Putamen (tissue), 1 donor: ENCODE data around the gene B9D2.

ENCODE experiments used
- DNase-seq: peaks from one replicate; pipeline ENCODE4 v3.0.0-alpha.2; 2016; ENCODE audit warnings: low spot score

The B9D2 gene

DNA sequence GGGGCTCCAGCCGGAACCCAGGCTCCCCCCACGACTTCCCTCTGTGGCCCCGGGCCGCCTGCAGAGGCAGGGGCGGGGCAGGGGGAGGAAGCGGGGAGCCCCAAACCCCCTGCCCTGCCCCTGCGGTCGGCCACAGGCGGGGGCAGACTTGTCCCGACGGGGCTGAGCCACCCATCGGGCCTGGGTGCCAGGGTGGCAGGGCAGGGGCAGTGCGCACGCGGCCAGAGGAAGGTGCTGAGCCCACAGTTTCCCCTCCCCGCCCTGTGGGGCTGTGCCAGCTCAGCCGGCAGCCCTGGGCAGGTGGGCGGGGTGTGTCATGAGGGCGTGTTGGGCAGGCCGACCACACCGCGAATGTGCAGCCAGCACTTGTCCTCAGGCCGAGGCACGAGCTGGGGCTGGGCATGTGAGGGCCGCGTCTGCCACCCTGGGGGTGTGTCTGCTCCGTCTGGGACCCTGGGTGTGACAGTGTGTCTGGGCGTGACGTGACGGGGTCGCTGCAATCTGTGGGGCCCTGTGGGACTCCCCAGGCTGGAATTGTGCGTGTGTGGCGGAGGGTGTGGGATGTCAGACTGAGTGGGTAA, 36.3 kb downstream of the B9D2 start:
- no peak for DNase-seq

DNA sequence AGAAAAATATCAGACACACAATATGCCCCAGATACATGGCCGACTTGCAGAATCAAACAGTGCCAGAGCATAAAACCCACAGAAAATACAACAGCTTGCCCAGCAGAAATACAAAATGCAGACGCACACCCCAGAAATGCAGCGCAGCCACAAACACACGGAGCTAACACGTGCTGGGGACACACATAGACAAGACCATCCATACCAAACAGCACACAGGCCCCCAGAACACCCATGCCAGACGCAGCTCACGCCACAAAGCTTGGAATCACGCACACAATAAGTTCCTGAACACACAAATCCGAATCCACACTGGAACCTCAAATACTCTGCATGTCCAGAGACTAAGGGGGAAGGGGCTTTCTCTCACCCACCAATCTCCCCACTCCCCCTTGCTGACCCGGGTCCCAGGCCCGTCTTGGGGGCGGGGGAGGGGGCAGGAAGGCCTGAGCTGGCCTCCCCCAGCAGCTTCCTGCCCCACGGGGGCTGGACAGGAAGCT, 36.8 kb downstream of the B9D2 start:
- DNase-seq = no peak

GRCh38 chr19:41325947-41326706, 37.8 kb downstream of the B9D2 start:
- DNase-seq = no peak

- no peak for DNase-seq
Observed at GRCh38 chr19:41325640-41325946, 38.4 kb downstream of the B9D2 start.

DNA sequence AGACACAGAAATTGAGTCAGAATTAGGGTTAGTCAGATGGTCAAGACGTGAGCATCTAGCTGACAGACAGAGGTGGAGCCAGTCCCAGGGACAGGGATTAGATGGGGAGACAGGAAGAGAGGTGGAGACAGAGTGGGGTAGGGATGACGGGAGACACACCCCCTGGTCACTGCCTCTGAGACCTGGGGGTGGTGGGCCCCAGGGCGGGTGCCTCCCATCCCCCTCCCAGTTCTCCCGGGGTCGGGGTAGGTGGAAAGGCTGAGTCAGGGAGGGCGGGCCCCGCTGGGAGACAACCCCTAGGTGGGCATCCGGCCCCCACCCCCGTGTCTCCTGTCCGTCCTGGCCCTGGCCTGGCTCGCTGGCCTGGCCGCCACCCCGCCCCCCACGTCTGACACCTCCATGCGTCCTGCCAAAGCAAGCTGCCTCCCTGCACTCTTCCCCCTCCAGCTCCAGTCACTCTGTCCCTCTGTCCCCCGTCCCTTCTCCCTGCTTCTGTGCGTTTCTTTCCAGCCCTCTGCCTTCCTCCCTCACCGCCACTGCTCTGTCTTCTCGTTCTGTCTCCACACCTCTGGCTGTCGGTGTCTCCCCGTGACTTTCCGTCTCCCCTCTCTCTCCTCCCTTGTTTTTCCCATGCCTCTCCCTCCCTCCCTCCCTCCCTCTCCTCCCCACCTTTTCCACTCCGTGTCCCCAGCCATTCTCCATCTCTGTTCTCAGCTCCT, 38.9 kb downstream of the B9D2 start:
- DNase-seq = no peak

GRCh38 chr19:41324231-41324702, 39.7 kb downstream of the B9D2 start:
- DNase-seq = no peak

GRCh38 chr19:41323430-41324125, 40.4 kb downstream of the B9D2 start:
- no peak for DNase-seq

- no peak for DNase-seq
Observed at GRCh38 chr19:41323023-41323422, 40.9 kb downstream of the B9D2 start.

GRCh38 chr19:41322451-41322850, 41.5 kb downstream of the B9D2 start:
- no peak for DNase-seq

DNA sequence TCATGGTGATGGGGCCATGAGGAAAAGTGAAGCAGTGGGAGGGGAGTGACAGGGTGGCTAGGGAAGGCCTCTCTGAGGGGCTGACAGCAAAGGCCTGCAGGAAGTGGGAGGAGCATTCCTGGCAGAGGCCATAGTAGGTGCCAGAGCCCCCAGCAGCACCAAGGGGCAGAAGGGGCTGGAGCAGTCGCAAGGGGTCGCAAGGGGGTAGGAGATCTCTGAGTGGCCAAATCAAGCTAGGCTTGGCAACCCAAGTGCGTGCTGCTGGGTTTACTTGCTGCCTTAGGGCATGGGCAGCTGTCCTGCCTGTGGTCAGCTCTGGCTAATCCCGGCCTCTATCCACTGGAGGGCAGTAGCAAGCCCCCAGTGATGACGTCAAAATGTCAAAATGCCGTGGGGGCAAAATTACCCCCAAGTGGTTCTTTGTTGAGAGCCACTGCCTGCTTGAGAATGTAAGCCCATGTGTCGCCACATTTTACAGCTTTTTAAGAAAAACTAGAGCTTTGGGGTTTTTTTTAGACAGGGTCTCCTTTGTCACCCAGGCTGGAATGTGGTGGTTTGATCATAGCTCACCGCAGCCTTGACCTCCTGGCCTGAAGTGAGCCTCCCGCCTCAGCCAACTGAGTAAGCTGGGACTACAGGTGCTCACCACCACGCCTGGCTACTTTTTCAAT, 42.2 kb downstream of the B9D2 start:
- no peak for DNase-seq

DNA sequence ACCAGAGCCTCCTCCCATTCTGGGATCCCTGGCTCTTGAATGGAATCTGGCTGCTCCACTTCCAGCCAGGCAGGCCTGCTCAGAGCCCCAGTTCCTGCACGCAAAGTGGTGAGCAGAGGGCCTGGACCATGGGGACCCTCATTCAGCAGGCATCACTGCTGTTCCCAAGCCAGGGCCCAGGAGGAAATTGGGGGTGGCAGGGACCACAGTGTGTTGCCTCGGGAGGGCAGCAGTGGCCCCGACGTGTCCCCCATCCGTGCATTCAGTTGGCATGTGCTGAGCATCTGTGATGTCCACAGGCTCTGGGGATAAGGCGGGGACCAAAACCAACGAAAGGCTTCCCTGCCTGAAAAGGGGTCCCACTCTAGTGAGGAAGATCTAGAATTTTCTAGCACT, 42.7 kb downstream of the B9D2 start:
- no peak for DNase-seq

- DNase-seq = no peak
Observed at GRCh38 chr19:41320568-41320967, 43.4 kb downstream of the B9D2 start.

- no peak for DNase-seq
Observed at GRCh38 chr19:41320185-41320518, 43.8 kb downstream of the B9D2 start.

- no peak for DNase-seq
Observed at GRCh38 chr19:41319500-41320184, 44.3 kb downstream of the B9D2 start.

- no peak for DNase-seq
Observed at GRCh38 chr19:41318696-41319499, 45.1 kb downstream of the B9D2 start.

DNA sequence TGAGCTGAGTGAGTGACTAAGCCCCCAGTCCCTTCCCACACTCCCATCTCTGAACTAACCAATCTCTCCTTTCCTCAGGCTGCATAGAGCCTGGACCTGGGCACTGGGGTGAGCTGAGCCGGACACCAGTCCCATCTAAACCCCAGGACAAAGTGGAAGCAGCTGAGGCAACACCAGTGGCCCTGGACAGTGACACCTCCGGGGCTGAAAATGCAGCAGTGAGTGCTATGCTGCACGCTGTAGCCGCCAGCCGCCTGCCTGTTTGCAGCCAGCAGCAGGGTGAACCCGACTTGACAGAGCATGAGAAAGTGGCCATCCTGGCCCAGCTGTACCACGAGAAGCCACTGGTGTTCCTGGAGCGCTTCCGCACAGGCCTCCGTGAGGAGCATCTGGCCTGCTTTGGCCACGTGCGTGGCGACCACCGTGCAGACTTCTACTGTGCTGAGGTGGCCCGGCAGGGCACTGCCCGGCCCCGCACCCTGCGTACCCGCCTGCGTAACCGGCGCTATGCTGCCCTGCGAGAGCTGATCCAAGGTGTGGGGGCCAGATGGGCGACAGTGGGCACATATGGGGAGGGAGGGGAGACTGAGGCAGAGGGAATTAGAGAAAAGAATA, 47.5 kb downstream of the B9D2 start:
- no peak for DNase-seq

DNA sequence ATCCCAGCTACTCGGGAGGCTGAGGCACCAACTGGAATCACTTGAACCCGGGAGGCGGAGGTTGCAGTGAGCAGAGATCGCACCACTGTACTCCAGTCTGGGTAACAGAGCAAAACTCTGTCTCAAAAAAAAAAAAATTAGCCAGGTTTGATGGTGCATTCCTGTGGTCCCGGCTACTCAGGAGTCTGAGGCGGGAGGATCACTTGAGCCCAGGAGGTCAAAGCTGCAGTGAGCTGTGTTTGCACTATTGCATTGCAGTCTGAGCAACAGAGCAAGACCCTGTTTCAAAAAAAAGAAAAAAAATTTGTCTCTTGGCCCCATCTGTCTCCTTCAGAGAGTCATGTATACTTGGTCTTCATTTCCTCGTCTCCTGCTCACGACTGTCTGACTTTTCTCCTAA, 52.3 kb downstream of the B9D2 start:
- no peak for DNase-seq

- DNase-seq = no peak
Observed at GRCh38 chr19:41311072-41311471, 52.9 kb downstream of the B9D2 start.

- DNase-seq = peak; percentile 88
Observed at GRCh38 chr19:41310033-41310831, 53.7 kb downstream of the B9D2 start, which contains the start of gene CCDC97. Gene CCDC97, plus strand, starts transcription at chr19:41310172. Its CDS starts 139 bp downstream, at chr19:41310311.
